BLaER1 (cell line): ENCODE data around the gene CDH22.

Experiments
- H3K27ac ChIP-seq: shearing (Covaris generic); formaldehyde crosslinking; 2 replicates; pipeline ENCODE4 v1.8.1; 2022
- H3K27me3 ChIP-seq: shearing (Covaris generic); formaldehyde crosslinking; 2 replicates; pipeline ENCODE4 v1.8.1; 2022
- H3K36me3 ChIP-seq: shearing (Covaris generic); formaldehyde crosslinking; 2 replicates; pipeline ENCODE4 v1.8.1; 2022
- H3K4me1 ChIP-seq: shearing (Covaris generic); formaldehyde crosslinking; 2 replicates; pipeline ENCODE4 v1.8.1; 2022
- H3K4me2 ChIP-seq: shearing (Covaris generic); formaldehyde crosslinking; 2 replicates; pipeline ENCODE4 v1.8.1; 2022
- H3K4me3 ChIP-seq: shearing (Covaris generic); formaldehyde crosslinking; 2 replicates; pipeline ENCODE4 v1.8.1; 2022
- H3K9ac ChIP-seq: shearing (Covaris generic); formaldehyde crosslinking; 2 replicates; pipeline ENCODE4 v1.8.1; 2022
- H3K9me3 ChIP-seq: shearing (Covaris generic); formaldehyde crosslinking; 2 replicates; pipeline ENCODE4 v1.8.1; 2022
- H4K20me1 ChIP-seq: shearing (Covaris generic); formaldehyde crosslinking; 2 replicates; pipeline ENCODE4 v1.8.1; 2022
- Cebpa-rat ChIP-seq: shearing (Covaris generic); IDR thresholded peaks from 2 replicates; pipeline ENCODE4 v1.8.1; 2022

Gene CDH22, protein sequence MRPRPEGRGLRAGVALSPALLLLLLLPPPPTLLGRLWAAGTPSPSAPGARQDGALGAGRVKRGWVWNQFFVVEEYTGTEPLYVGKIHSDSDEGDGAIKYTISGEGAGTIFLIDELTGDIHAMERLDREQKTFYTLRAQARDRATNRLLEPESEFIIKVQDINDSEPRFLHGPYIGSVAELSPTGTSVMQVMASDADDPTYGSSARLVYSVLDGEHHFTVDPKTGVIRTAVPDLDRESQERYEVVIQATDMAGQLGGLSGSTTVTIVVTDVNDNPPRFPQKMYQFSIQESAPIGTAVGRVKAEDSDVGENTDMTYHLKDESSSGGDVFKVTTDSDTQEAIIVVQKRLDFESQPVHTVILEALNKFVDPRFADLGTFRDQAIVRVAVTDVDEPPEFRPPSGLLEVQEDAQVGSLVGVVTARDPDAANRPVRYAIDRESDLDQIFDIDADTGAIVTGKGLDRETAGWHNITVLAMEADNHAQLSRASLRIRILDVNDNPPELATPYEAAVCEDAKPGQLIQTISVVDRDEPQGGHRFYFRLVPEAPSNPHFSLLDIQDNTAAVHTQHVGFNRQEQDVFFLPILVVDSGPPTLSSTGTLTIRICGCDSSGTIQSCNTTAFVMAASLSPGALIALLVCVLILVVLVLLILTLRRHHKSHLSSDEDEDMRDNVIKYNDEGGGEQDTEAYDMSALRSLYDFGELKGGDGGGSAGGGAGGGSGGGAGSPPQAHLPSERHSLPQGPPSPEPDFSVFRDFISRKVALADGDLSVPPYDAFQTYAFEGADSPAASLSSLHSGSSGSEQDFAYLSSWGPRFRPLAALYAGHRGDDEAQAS

DNA sequence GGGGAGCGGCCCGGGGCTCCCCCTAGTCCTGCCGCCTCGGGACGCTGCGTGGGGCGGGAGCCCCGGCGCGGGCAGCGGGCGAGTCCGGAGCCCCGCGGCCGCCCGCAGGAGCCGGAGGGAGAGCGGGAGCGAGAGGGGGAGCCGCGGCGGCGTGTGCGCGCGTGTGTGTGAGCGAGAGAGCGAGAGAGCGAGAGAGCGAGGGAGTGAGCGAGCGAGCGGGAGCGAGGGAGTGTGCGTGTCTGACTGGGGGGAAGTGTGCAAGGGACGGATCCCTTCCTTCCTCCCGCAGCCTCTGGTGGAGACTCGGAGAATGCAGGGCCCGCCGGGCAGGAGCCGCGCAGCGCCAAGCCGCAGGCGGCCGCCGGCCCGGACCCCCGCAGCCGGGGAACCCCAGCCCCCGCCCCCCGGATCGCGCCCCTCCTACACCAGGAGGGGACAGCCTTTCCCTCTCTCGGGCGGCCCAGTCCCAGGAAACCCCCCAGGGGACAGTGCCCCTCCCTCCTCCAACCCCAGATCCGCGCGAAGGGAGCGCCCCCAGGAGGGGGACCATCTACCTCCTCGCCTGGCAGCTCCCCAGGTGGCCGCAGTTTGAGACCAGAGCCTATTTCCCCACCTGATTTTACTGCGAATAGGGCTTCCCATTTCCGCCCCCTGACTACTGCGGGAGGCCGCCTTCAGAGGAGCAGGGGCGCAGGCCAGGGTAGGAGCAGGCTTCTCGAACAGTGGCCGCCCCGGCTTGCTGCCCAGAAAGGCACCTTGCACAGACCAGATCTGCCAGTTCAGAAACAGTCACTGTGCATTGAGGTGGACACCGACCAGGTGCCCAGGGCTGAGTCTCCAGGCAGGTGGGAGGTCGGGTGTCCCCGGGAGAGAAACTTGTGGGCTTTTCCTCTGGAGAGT lies at the start of gene CDH22:
Gene CDH22 (minus strand): TSS at position 241 of the 900 bp plus-strand sequence. CDS start 57,204 bp downstream, outside the sequence.
- TF ChIP-seq Cebpa-rat, result no peak
- Histone ChIP-seq H3K9me3 (no peaks in the 10 kb centered on the region), H3K36me3 (no peaks in the 10 kb centered on the region), H3K4me1 (peaks cover 13% of the 10 kb centered on the region), H4K20me1 (peaks cover 73% of the 10 kb centered on the region), H3K4me3 (peak within 1 kb of the TSS; percentile 73), H3K4me2 (peak within 1 kb of the TSS; percentile 98), H3K27ac (no peak within 1 kb of the TSS), H3K27me3 (peaks cover 87% of the 10 kb centered on the region), H3K9ac (no peak within 1 kb of the TSS)

DNA sequence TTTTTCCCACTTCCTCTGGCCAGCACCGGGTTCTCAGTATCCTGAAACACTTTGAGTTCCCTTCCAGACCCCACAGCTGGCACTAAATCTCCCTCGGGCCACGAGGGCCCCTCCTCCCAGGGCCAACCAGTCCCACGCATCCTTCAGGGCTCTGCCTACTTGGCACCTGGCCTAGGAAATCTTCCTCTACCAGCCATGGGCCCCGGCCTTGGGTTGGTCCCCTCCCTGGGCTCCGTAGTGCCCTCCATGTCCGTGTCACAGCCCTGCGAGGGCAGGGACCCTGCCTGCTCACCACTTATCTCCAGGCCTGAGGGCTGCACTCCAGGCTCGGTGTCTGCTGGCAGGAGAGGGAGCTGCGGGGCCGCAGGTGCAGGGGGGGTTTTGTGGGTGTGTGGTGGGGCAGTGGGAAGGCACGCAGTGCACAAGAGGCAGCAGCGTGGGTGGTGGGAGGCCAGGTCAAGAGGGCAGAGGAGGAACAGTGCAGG lies 48.8 kb upstream of the CDH22 start:
- TF ChIP-seq Cebpa-rat, result no peak
- Histone ChIP-seq H3K27me3 (no peaks in the 10 kb centered on the region), H3K27ac (peak overlapping the region; percentile 82), H3K4me1 (peaks cover 70% of the 10 kb centered on the region), H3K4me2 (peak overlapping the region; percentile 93), H3K9ac (peak overlapping the region; percentile 53), H3K36me3 (peaks cover 60% of the 10 kb centered on the region), H3K4me3 (peak overlapping the region; percentile 56), H3K9me3 (no peaks in the 10 kb centered on the region), H4K20me1 (peaks cover 36% of the 10 kb centered on the region; the same call in 1 of the 2 replicates)

GRCh38 chr20:46356195-46357029 lies 48.1 kb upstream of the CDH22 start:
- Histone ChIP-seq H3K9me3 (no peaks in the 10 kb centered on the region), H4K20me1 (peaks cover 36% of the 10 kb centered on the region), H3K9ac (0 out of 2 replicates have a peak overlapping the region, but pooled peaks have one; percentile 53), H3K27ac (peak overlapping the region; percentile 82), H3K4me3 (peak overlapping the region; percentile 56; the same call in 1 of the 2 replicates), H3K4me2 (peak overlapping the region; percentile 93), H3K27me3 (no peaks in the 10 kb centered on the region), H3K36me3 (peaks cover 62% of the 10 kb centered on the region), H3K4me1 (peaks cover 70% of the 10 kb centered on the region)
- no peak for TF ChIP-seq Cebpa-rat

- Histone ChIP-seq H3K4me1 (peaks cover 70% of the 10 kb centered on the region), H3K4me3 (no peak overlapping the region), H3K9ac (0 out of 2 replicates have a peak overlapping the region, but pooled peaks have one; percentile 27), H3K27me3 (no peaks in the 10 kb centered on the region), H3K4me2 (peak overlapping the region; percentile 93), H3K36me3 (peaks cover 64% of the 10 kb centered on the region), H4K20me1 (peaks cover 38% of the 10 kb centered on the region), H3K27ac (peak overlapping the region; percentile 82), H3K9me3 (no peaks in the 10 kb centered on the region)
- TF ChIP-seq Cebpa-rat, result no peak
Measured at GRCh38 chr20:46355778-46356177, 47.5 kb upstream of the CDH22 start.

GRCh38 chr20:46354920-46355654 lies 46.8 kb upstream of the CDH22 start:
- no peak overlapping the region for H3K27ac ChIP-seq
- TF ChIP-seq Cebpa-rat, result no peak
- no peaks in the 10 kb centered on the region for H3K27me3 ChIP-seq

DNA sequence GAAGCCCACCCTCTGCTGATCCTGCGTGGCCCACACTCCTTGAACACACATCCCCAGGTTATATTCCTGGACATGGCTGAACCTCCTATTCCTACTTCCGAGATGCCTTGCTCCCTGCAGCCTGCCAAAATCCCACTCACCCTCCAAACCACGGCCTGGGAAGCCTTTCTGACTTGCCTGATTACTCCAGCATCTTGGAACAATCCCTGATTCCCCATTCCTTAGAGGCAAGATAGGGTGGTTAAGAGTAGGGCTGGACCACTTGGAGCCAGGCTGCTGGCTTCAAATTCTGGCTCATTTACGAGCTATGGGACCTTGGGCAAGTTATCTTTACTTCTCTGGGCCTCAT lies 45.9 kb upstream of the CDH22 start:
- no peak for TF ChIP-seq Cebpa-rat
- H3K9me3 ChIP-seq, result no peaks in the 10 kb centered on the region
- H3K4me2 ChIP-seq, result no peak overlapping the region
- peaks cover 70% of the 10 kb centered on the region for H3K4me1 ChIP-seq
- peaks cover 70% of the 10 kb centered on the region for H3K36me3 ChIP-seq
- no peaks in the 10 kb centered on the region for H3K27me3 ChIP-seq
- peaks cover 50% of the 10 kb centered on the region for H4K20me1 ChIP-seq
- no peak overlapping the region for H3K27ac ChIP-seq
- H3K9ac ChIP-seq, result no peak overlapping the region
- H3K4me3 ChIP-seq, result no peak overlapping the region

More at GRCh38 chr20:46354920-46355654, 46.8 kb upstream of the CDH22 start:
- peaks cover 41% of the 10 kb centered on the region for H4K20me1 ChIP-seq
- no peaks in the 10 kb centered on the region for H3K9me3 ChIP-seq
- H3K36me3 ChIP-seq, result peaks cover 67% of the 10 kb centered on the region
- H3K4me2 ChIP-seq, result no peak overlapping the region
- no peak overlapping the region for H3K9ac ChIP-seq
- H3K4me3 ChIP-seq, result no peak overlapping the region
- peaks cover 70% of the 10 kb centered on the region for H3K4me1 ChIP-seq

DNA sequence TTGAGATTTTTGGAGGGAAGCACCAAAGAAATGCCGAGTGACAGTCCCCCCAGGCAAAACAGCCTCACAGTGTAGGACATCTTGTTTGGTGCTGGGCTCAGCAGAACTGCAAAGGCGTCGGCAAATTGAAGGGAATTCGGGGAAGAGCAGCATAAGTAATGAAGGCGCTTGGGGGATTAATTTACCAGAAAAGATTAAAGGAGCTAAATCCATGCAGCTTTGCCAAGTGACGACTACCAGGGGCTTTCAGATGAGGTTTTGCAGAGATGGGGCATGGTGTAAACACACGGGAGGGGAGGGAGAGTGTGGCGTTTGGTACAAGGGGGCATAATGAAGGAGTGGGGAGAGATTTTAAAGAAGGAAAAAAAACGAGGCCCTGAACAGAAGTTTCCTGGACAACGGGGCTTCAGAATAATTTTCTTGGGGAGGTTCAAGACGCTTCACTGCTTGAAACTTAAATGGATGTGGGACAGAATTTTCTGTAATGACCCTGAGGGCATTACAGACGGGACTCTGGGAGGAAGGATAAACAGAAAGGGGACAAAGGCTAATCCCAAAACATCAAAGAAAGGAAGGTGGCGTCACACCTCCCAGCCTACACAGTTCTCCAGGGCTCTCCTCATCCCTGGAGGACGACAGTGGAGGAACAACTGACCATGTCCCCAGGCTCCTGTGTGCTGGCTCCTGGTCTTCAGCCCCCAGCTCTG lies 45.4 kb upstream of the CDH22 start:
- no peak for TF ChIP-seq Cebpa-rat
- Histone ChIP-seq H3K9me3 (no peaks in the 10 kb centered on the region), H3K4me1 (peaks cover 70% of the 10 kb centered on the region), H3K27me3 (no peaks in the 10 kb centered on the region), H3K9ac (no peak overlapping the region), H3K36me3 (peaks cover 70% of the 10 kb centered on the region), H3K27ac (no peak overlapping the region), H3K4me2 (no peak overlapping the region), H3K4me3 (no peak overlapping the region), H4K20me1 (peaks cover 52% of the 10 kb centered on the region)
